HepG2 (cell line): ENCODE measurements around the gene C3orf70. TPM values are rescaled to one million over a fixed set of nuclear protein-coding genes. Genes with fewer than 3 reads are reported as not detected.

ENCODE experiments used
- ATAC-seq: fragments of 200-7000 bp; cut with Tn5 transposase; 3 replicates; pipeline ENCODE4 v1.9.1; 2020; ENCODE audit warnings: mild to moderate bottlenecking, moderate library complexity
- BruUV-seq: library from RNA; stranded (reverse); fragments of 400-500 nt; replicated peaks from 2 replicates; lab custom pipeline; 2021; lab: Mats Ljungman, UMichigan
- CTCF ChIA-PET: fragments of 300-600 bp; formaldehyde crosslinking; extraction: SDS; loops from one replicate; lab custom pipeline; 2021; ENCODE audit warnings: low total read pairs, inconsistent platforms, low intra/inter-chr PET ratio; lab: Yijun Ruan, JAX
- POLR2A ChIA-PET: fragments of 350-600 bp; sonication (Branson Sonifier 250); formaldehyde crosslinking; loops from one replicate; lab custom pipeline; 2020; ENCODE audit warnings: antibody characterized with exemption, inconsistent platforms; lab: Yijun Ruan, JAX
- DNase-seq: peaks from one replicate; pipeline ENCODE4 v3.0.0-alpha.2; 2015; ENCODE audit warnings: low spot score
- FAIRE-seq: peaks from 3 replicates; lab custom pipeline; 2011; peaks lifted over from hg19 to GRCh38; lab: Jason Lieb, UNC
- H2AFZ ChIP-seq: one replicate; pipeline ENCODE4 v1.6.1; 2011; ENCODE audit warnings: low read length, inconsistent platforms
- H3K27ac ChIP-seq: fragments of 300-600 bp; 3 replicates; pipeline ENCODE4 v1.8.0; 2011; ENCODE audit warnings: mixed run types, mild to moderate bottlenecking, mixed read lengths, low read length, inconsistent platforms; ENCODE audit not compliant: insufficient read depth; ENCODE audit errors: extremely low read length
- H3K27me3 ChIP-seq, 2 experiments: fragments of 200-600 bp in 1 of 2; 2 replicates in 1 of 2; 3 replicates in 1 of 2; pipeline versions ENCODE4 v1.6.0 to v1.8.0; 2011; ENCODE audit warnings: low read length in 2 of 2, mild to moderate bottlenecking in 2 of 2, moderate library complexity in 2 of 2, inconsistent platforms in 1 of 2; ENCODE audit not compliant: insufficient read depth in 2 of 2, control insufficient read depth in 1 of 2
- H3K36me3 ChIP-seq, 2 experiments: fragments of 200-600 bp in 1 of 2; replicated peaks in 1 of 2; 2 replicates in 1 of 2; 3 replicates in 1 of 2; pipeline versions ENCODE4 v1.5.1 to v1.8.0; 2011; ENCODE audit warnings: low read length in 2 of 2, inconsistent platforms in 1 of 2; ENCODE audit not compliant: insufficient read depth in 2 of 2, control insufficient read depth in 1 of 2
- H3K4me1 ChIP-seq: 2 replicates; pipeline ENCODE4 v1.5.1; 2012; ENCODE audit warnings: low read length, inconsistent platforms; ENCODE audit not compliant: insufficient read depth
- H3K4me2 ChIP-seq: 2 replicates; pipeline ENCODE4 v1.6.0; 2011; ENCODE audit warnings: low read depth, low read length, inconsistent platforms
- H3K4me3 ChIP-seq, 3 experiments: fragments of 200-600 bp in 1 of 3; sonication (generic), shearing (Covaris generic) in 1 of 3; replicated peaks in 1 of 3; 2 replicates each; pipeline ENCODE4 v1.5.1; 2011 to 2016; ENCODE audit warnings: low read length in 3 of 3, inconsistent platforms in 2 of 3, low read depth in 2 of 3, mild to moderate bottlenecking in 2 of 3, control low read depth in 1 of 3, mixed read lengths in 1 of 3; ENCODE audit not compliant: insufficient read depth in 1 of 3
- H3K79me2 ChIP-seq: one replicate; pipeline ENCODE4 v1.6.1; 2011; ENCODE audit warnings: low read length, inconsistent platforms; ENCODE audit not compliant: insufficient read depth
- H3K9ac ChIP-seq: 2 replicates; pipeline ENCODE4 v1.6.0; 2011; ENCODE audit warnings: mild to moderate bottlenecking, low read depth, low read length, inconsistent platforms; ENCODE audit not compliant: insufficient read depth
- H3K9me3 ChIP-seq: 2 replicates; pipeline ENCODE4 v1.5.1; 2012; ENCODE audit warnings: mild to moderate bottlenecking, low read length
- H4K20me1 ChIP-seq: 2 replicates; pipeline ENCODE4 v1.6.0; 2011; ENCODE audit warnings: inconsistent platforms, mild to moderate bottlenecking, low read length, moderate library complexity; ENCODE audit not compliant: insufficient read depth
- ELF3 ChIP-seq: IDR thresholded peaks from 2 replicates; pipeline ENCODE4 v1.6.1; 2016; ENCODE audit warnings: missing genetic modification reagents, missing compliant biosample characterization
- KMT2B ChIP-seq: IDR thresholded peaks from 2 replicates; pipeline ENCODE4 v1.6.1; 2016; ENCODE audit warnings: missing genetic modification reagents, missing compliant biosample characterization
- MEIS2 ChIP-seq: sonication (generic); formaldehyde crosslinking; IDR thresholded peaks from 2 replicates; pipeline ENCODE4 v1.9.0; 2021; ENCODE audit warnings: mild to moderate bottlenecking, missing genetic modification reagents
- NKX3-1 ChIP-seq: sonication (generic); formaldehyde crosslinking; IDR thresholded peaks from 2 replicates; pipeline ENCODE4 v1.5.0; 2020; ENCODE audit warnings: missing genetic modification reagents
- PAWR ChIP-seq: sonication (generic); formaldehyde crosslinking; IDR thresholded peaks from 2 replicates; pipeline ENCODE4 v1.4.0; 2020; ENCODE audit warnings: missing genetic modification reagents, mild to moderate bottlenecking, borderline replicate concordance
- PLSCR1 ChIP-seq: sonication (generic); formaldehyde crosslinking; IDR thresholded peaks from 2 replicates; pipeline ENCODE4 v1.5.0; 2020; ENCODE audit warnings: missing genetic modification reagents, mild to moderate bottlenecking, borderline replicate concordance
- REST ChIP-seq, 2 experiments: IDR thresholded peaks; 2 replicates each; pipeline ENCODE4 v1.6.1; 2011 to 2012; ENCODE audit warnings: low read length in 2 of 2, borderline replicate concordance in 1 of 2, low read depth in 1 of 2, mild to moderate bottlenecking in 1 of 2, moderate library complexity in 1 of 2
- SIN3A ChIP-seq: IDR thresholded peaks from 2 replicates; pipeline ENCODE4 v1.6.1; 2011; ENCODE audit warnings: low read depth, mild to moderate bottlenecking, control low read depth, low read length, borderline replicate concordance
- SMARCE1 ChIP-seq: fragments of 450-650 bp; IDR thresholded peaks from 2 replicates; pipeline ENCODE4 v1.6.1; 2017; ENCODE audit warnings: borderline replicate concordance
- SRF ChIP-seq: IDR thresholded peaks from 2 replicates; pipeline ENCODE4 v1.6.1; 2011; ENCODE audit warnings: mild to moderate bottlenecking, low read depth, low read length, moderate library complexity
- ZNF256 ChIP-seq: sonication (generic); formaldehyde crosslinking; conservative IDR thresholded peaks from 2 replicates; pipeline ENCODE4 v1.4.0; 2020; ENCODE audit warnings: missing genetic modification reagents
- ZNF33B ChIP-seq: sonication (generic); formaldehyde crosslinking; IDR thresholded peaks from 2 replicates; pipeline ENCODE4 v1.5.1; 2020; ENCODE audit warnings: mild to moderate bottlenecking, missing genetic modification reagents
- WGBS: methylation state at CpG from one replicate; pipeline ENCODE4 v1.1.6; 2017; ENCODE audit warnings: low lambda C conversion rate; 5-methylcytosine and 5-hydroxymethylcytosine counted together
- in situ Hi-C: cut with HindIII; loops from 2 replicates; pipeline ENCODE4 v1.10.0; 2017; ENCODE audit warnings: low pct_unique_long_range_greater_than_20kb; ENCODE audit not compliant: extremely low pct_ligation_motif_present
- intact Hi-C: fragments of 100-400 bp; cut with micrococcal nuclease; formaldehyde crosslinking; loops from one replicate; pipeline ENCODE4 v1.10.0; 2022; ENCODE audit not compliant: unreplicated experiment
- polyA plus RNA-seq, 8 experiments: library from polyadenylated mRNA; depleted of rRNA in 3 of 8; stranded (reverse) in 7 of 8; unstranded in 1 of 8; fragments of >200 nt; fragmentation: Illumina TruSeq in 4 of 8; extraction: Trizol in 4 of 8; gene quantifications; 2 replicates each; pipeline versions ENCODE4 v1.2.1 to v1.2.3, GENCODE V29; 2011 to 2016; ENCODE audit warnings: low read depth in 4 of 8, missing spikeins in 1 of 8, mixed read lengths in 1 of 8; ENCODE audit not compliant: insufficient read depth in 1 of 8
- total RNA-seq, 5 experiments: library from RNA; depleted of rRNA; stranded (reverse); fragments of >200 nt; fragmentation: Illumina TruSeq; extraction: Trizol; gene quantifications; 2 replicates each; pipeline ENCODE4 v1.2.3, GENCODE V29; 2016; ENCODE audit warnings: low read depth in 1 of 5
- TF ChIP-seq, protein P1 (sequence below): sonication (generic); formaldehyde crosslinking; IDR thresholded peaks from 2 replicates; pipeline ENCODE4 v1.9.0; 2022; ENCODE audit warnings: missing genetic modification reagents, mild to moderate bottlenecking, borderline replicate concordance
- TF ChIP-seq, protein P2 (sequence below): sonication (generic); formaldehyde crosslinking; IDR thresholded peaks from 2 replicates; pipeline ENCODE4 v1.4.0; 2020; ENCODE audit warnings: mild to moderate bottlenecking, missing genetic modification reagents

C3orf70 gene
- total and polyA plus RNA-seq, 2 of the 13 experiments (the other 11 are each of a cell fraction or from before 2014, with no cell fraction given): 0.79 to 2.4 TPM

DNA sequence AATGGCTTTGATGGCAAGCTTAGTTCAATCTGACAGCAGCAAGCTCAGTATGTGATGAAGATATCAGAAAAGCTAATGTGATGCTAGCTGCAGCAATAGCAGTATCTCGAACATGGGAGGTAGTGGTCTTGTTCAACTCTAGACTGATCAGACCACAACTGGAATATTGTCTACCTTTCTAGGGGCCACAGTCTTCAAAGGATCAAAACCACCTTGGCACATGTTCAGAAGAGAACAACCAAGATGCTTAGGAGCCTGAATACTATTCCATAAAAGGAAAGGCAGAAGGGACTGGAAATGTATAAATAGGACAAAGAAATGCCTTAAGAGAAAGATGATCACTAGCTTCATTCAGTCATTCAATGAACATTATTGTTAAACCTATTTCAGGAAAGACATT lies 2.3 kb downstream of the C3orf70 start:
- H3K27me3 ChIP-seq: peaks cover 4 to 26% of the 10 kb centered on the region in 2 experiments
- in situ Hi-C loops (no loop called here), intact Hi-C loops (no loop called here)
- no peaks in the 10 kb centered on the region for H3K9me3 ChIP-seq
- DNase-seq (no peak), ATAC-seq (no peak), FAIRE-seq (no peak)
- H3K36me3 ChIP-seq: no peaks in the 10 kb centered on the region
- no peak overlapping the region for H3K4me3 ChIP-seq
- BruUV-seq: no TSS peak
- 27% methylated on average over 1 of the region's 1 CpG for WGBS
- H3K4me2 ChIP-seq: peak overlapping the region; percentile 30; the same call in 1 of the 2 replicates
- ChIA-PET CTCF (no interaction called here), POLR2A (interaction anchor here (0.8 kb wide), 1 partner anchor 16 kb away, joined by 3 read pairs; no protein-coding TSS in a partner anchor)
- no peak overlapping the region for H3K9ac ChIP-seq
- peaks cover 32% of the 10 kb centered on the region for H3K4me1 ChIP-seq
- H3K27ac ChIP-seq: no peak overlapping the region
- no peaks in the 10 kb centered on the region for H3K79me2 ChIP-seq
- H2AFZ ChIP-seq: no peak overlapping the region
- H4K20me1 ChIP-seq: no peaks in the 10 kb centered on the region
- no peak for TF ChIP-seq ELF3 (CRISPR knock-in tag)
- no peak for TF ChIP-seq KMT2B (CRISPR knock-in tag)
- TF ChIP-seq, protein P1, sequence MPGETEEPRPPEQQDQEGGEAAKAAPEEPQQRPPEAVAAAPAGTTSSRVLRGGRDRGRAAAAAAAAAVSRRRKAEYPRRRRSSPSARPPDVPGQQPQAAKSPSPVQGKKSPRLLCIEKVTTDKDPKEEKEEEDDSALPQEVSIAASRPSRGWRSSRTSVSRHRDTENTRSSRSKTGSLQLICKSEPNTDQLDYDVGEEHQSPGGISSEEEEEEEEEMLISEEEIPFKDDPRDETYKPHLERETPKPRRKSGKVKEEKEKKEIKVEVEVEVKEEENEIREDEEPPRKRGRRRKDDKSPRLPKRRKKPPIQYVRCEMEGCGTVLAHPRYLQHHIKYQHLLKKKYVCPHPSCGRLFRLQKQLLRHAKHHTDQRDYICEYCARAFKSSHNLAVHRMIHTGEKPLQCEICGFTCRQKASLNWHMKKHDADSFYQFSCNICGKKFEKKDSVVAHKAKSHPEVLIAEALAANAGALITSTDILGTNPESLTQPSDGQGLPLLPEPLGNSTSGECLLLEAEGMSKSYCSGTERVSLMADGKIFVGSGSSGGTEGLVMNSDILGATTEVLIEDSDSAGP (CRISPR knock-in tag): no peak
- no peak for TF ChIP-seq SRF
- TF ChIP-seq, protein P2, sequence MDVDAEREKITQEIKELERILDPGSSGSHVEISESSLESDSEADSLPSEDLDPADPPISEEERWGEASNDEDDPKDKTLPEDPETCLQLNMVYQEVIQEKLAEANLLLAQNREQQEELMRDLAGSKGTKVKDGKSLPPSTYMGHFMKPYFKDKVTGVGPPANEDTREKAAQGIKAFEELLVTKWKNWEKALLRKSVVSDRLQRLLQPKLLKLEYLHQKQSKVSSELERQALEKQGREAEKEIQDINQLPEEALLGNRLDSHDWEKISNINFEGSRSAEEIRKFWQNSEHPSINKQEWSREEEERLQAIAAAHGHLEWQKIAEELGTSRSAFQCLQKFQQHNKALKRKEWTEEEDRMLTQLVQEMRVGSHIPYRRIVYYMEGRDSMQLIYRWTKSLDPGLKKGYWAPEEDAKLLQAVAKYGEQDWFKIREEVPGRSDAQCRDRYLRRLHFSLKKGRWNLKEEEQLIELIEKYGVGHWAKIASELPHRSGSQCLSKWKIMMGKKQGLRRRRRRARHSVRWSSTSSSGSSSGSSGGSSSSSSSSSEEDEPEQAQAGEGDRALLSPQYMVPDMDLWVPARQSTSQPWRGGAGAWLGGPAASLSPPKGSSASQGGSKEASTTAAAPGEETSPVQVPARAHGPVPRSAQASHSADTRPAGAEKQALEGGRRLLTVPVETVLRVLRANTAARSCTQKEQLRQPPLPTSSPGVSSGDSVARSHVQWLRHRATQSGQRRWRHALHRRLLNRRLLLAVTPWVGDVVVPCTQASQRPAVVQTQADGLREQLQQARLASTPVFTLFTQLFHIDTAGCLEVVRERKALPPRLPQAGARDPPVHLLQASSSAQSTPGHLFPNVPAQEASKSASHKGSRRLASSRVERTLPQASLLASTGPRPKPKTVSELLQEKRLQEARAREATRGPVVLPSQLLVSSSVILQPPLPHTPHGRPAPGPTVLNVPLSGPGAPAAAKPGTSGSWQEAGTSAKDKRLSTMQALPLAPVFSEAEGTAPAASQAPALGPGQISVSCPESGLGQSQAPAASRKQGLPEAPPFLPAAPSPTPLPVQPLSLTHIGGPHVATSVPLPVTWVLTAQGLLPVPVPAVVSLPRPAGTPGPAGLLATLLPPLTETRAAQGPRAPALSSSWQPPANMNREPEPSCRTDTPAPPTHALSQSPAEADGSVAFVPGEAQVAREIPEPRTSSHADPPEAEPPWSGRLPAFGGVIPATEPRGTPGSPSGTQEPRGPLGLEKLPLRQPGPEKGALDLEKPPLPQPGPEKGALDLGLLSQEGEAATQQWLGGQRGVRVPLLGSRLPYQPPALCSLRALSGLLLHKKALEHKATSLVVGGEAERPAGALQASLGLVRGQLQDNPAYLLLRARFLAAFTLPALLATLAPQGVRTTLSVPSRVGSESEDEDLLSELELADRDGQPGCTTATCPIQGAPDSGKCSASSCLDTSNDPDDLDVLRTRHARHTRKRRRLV: no peak
- TF ChIP-seq SMARCE1: no peak
- TF ChIP-seq PAWR (CRISPR knock-in tag): no peak
- no peak for TF ChIP-seq ZNF33B (CRISPR knock-in tag)
- no peak for TF ChIP-seq NKX3-1 (CRISPR knock-in tag)
- TF ChIP-seq MEIS2 (CRISPR knock-in tag): no peak
- TF ChIP-seq REST (IDR thresholded peaks at IDR 0.05; ENCODE audit: borderline replicate concordance in 1 of 2, low read depth in 1 of 2, low read length in 2 of 2): no peak
- no peak for TF ChIP-seq ZNF256 (CRISPR knock-in tag)
- TF ChIP-seq SIN3A: no peak
- TF ChIP-seq PLSCR1 (CRISPR knock-in tag): no peak
